ENCODE results near the gene PTGFR.

- TF ChIP-seq CTCF (IDR thresholded peaks at IDR 0.05) (no peak), EP300 (IDR thresholded peaks at IDR 0.05) (no peak)
These were observed 29.4 kb downstream of the PTGFR start for GRCh38 chr1:78520216-78520615.
